ENCODE measurements around the gene PZP. TPM values are rescaled to one million over a fixed set of nuclear protein-coding genes. Genes with fewer than 3 reads are reported as not detected.

Gene PZP
- total and polyA plus RNA-seq, 2 of the 13 experiments (the other 11 are each of a cell fraction or from before 2014, with no cell fraction given): 0.07 to 0.89 TPM

DNA sequence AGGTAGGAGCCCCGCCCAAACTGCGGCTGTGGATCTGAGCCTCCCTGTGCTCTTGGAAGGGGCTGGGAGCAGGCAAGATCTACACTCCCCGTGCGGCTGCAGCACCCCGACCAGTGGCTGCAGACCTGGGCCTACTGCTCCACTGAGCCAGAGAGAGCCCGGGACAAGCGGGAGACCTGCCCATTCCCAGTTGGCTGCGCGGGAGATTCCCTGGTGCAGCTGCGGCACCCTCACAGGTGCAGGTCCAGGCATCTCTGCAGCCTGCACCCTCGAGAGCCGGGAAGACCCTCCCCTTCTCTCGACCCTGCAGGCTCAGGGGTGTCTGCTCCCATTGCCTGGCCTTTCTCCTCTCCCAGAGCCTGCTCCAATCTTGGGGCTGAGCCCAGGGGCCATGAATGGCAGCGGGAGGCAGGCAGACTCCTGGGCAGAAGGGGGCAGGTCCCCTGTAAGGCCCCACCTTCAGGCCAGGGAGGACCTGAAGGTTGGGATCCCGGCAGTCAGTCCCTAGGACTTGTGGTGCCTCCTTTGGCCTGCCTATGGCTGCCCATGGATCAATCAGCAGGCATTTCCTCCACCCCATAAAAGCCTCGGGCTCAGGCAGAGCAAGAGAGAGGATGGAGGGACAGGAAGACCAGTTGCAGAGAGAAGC lies 83.7 kb downstream of the PZP start:
- H3K27me3 ChIP-seq (ENCODE audit: control insufficient read depth in 1 of 2, insufficient read depth in 2 of 2, low read length in 2 of 2): no peaks in the 10 kb centered on the region; a peak in 1 of 5 replicates
- no peak for DNase-seq (ENCODE audit: low spot score)
- in situ Hi-C loops (cut with HindIII; ENCODE audit: extremely low pct_ligation_motif_present, low pct_unique_long_range_greater_than_20kb): no loop called here
- intact Hi-C loops (cut with micrococcal nuclease; ENCODE audit: unreplicated experiment): no loop called here
- H3K27ac ChIP-seq (ENCODE audit: extremely low read length, insufficient read depth, low read length): peak overlapping the region; percentile 85
- BruUV-seq (replicated peaks): no TSS peak
- H3K79me2 ChIP-seq (ENCODE audit: insufficient read depth, low read length): no peaks in the 10 kb centered on the region
- no peak for ATAC-seq
- FAIRE-seq: no peak
- WGBS (ENCODE audit: low lambda C conversion rate): 94% methylated on average over 2 of the region's 16 CpGs
- ChIA-PET CTCF (ENCODE audit: low intra/inter-chr PET ratio, low total read pairs) (no interaction called here), POLR2A (interaction anchor here (1.1 to 5.4 kb wide), 3 partner anchors 9 to 11 kb away, joined by 3 to 40 read pairs (median 5); partner anchors contain the start of gene A2M)
- H3K9me3 ChIP-seq (ENCODE audit: low read length): 0 out of 2 replicates have a peak, but pooled peaks cover 4% of the 10 kb centered on the region
- no peak overlapping the region for H3K4me2 ChIP-seq (ENCODE audit: low read depth, low read length)
- H2AFZ ChIP-seq (ENCODE audit: low read length): no peak overlapping the region
- H3K4me1 ChIP-seq (ENCODE audit: insufficient read depth, low read length): peaks cover 79% of the 10 kb centered on the region
- no peak overlapping the region for H3K4me3 ChIP-seq (replicated peaks in 1 of 3; ENCODE audit: insufficient read depth in 1 of 3, low read depth in 2 of 3, low read length in 3 of 3)
- H3K9ac ChIP-seq (ENCODE audit: insufficient read depth, low read depth, low read length): no peak overlapping the region
- H4K20me1 ChIP-seq (ENCODE audit: insufficient read depth, low read length): no peaks in the 10 kb centered on the region
- no peaks in the 10 kb centered on the region for H3K36me3 ChIP-seq (replicated peaks in 1 of 2; ENCODE audit: control insufficient read depth in 1 of 2, insufficient read depth in 2 of 2, low read length in 2 of 2)
- TF ChIP-seq, protein P1, sequence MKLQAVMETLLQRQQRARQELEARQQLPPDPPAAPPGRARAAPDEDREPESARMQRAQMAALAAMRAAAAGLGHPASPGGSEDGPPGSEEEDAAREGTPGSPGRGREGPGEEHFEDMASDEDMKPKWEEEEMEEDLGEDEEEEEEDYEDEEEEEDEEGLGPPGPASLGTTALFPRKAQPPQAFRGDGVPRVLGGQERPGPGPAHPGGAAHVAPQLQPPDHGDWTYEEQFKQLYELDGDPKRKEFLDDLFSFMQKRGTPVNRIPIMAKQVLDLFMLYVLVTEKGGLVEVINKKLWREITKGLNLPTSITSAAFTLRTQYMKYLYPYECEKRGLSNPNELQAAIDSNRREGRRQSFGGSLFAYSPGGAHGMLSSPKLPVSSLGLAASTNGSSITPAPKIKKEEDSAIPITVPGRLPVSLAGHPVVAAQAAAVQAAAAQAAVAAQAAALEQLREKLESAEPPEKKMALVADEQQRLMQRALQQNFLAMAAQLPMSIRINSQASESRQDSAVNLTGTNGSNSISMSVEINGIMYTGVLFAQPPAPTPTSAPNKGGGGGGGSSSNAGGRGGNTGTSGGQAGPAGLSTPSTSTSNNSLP (IDR thresholded peaks at IDR 0.05; ENCODE audit: low read depth, low read length): no peak
- TF ChIP-seq, protein P2, sequence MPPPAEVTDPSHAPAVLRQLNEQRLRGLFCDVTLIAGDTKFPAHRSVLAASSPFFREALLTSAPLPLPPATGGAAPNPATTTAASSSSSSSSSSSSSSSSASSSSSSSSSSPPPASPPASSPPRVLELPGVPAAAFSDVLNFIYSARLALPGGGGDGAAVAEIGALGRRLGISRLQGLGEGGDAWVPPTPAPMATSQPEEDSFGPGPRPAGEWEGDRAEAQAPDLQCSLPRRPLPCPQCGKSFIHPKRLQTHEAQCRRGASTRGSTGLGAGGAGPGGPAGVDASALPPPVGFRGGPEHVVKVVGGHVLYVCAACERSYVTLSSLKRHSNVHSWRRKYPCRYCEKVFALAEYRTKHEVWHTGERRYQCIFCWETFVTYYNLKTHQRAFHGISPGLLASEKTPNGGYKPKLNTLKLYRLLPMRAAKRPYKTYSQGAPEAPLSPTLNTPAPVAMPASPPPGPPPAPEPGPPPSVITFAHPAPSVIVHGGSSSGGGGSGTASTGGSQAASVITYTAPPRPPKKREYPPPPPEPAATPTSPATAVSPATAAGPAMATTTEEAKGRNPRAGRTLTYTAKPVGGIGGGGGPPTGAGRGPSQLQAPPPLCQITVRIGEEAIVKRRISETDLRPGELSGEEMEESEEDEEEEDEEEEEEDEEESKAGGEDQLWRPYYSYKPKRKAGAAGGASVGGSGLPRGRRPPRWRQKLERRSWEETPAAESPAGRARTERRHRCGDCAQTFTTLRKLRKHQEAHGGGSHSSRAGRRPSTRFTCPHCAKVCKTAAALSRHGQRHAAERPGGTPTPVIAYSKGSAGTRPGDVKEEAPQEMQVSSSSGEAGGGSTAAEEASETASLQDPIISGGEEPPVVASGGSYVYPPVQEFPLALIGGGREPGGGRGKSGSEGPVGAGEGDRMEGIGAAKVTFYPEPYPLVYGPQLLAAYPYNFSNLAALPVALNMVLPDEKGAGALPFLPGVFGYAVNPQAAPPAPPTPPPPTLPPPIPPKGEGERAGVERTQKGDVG (CRISPR knock-in tag; IDR thresholded peaks at IDR 0.05; ENCODE audit: borderline replicate concordance): 0 out of 2 replicates have a peak, but pooled peaks have one; percentile 62
- TF ChIP-seq HDAC2 (CRISPR knock-in tag; IDR thresholded peaks at IDR 0.05): no peak
- TF ChIP-seq, protein P3, sequence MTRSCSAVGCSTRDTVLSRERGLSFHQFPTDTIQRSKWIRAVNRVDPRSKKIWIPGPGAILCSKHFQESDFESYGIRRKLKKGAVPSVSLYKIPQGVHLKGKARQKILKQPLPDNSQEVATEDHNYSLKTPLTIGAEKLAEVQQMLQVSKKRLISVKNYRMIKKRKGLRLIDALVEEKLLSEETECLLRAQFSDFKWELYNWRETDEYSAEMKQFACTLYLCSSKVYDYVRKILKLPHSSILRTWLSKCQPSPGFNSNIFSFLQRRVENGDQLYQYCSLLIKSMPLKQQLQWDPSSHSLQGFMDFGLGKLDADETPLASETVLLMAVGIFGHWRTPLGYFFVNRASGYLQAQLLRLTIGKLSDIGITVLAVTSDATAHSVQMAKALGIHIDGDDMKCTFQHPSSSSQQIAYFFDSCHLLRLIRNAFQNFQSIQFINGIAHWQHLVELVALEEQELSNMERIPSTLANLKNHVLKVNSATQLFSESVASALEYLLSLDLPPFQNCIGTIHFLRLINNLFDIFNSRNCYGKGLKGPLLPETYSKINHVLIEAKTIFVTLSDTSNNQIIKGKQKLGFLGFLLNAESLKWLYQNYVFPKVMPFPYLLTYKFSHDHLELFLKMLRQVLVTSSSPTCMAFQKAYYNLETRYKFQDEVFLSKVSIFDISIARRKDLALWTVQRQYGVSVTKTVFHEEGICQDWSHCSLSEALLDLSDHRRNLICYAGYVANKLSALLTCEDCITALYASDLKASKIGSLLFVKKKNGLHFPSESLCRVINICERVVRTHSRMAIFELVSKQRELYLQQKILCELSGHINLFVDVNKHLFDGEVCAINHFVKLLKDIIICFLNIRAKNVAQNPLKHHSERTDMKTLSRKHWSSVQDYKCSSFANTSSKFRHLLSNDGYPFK (CRISPR knock-in tag; IDR thresholded peaks at IDR 0.05; ENCODE audit: borderline replicate concordance): 0 out of 2 replicates have a peak, but pooled peaks have one; percentile 41
- TF ChIP-seq, protein P4, sequence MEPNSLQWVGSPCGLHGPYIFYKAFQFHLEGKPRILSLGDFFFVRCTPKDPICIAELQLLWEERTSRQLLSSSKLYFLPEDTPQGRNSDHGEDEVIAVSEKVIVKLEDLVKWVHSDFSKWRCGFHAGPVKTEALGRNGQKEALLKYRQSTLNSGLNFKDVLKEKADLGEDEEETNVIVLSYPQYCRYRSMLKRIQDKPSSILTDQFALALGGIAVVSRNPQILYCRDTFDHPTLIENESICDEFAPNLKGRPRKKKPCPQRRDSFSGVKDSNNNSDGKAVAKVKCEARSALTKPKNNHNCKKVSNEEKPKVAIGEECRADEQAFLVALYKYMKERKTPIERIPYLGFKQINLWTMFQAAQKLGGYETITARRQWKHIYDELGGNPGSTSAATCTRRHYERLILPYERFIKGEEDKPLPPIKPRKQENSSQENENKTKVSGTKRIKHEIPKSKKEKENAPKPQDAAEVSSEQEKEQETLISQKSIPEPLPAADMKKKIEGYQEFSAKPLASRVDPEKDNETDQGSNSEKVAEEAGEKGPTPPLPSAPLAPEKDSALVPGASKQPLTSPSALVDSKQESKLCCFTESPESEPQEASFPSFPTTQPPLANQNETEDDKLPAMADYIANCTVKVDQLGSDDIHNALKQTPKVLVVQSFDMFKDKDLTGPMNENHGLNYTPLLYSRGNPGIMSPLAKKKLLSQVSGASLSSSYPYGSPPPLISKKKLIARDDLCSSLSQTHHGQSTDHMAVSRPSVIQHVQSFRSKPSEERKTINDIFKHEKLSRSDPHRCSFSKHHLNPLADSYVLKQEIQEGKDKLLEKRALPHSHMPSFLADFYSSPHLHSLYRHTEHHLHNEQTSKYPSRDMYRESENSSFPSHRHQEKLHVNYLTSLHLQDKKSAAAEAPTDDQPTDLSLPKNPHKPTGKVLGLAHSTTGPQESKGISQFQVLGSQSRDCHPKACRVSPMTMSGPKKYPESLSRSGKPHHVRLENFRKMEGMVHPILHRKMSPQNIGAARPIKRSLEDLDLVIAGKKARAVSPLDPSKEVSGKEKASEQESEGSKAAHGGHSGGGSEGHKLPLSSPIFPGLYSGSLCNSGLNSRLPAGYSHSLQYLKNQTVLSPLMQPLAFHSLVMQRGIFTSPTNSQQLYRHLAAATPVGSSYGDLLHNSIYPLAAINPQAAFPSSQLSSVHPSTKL (CRISPR knock-in tag; IDR thresholded peaks at IDR 0.05): no peak
- TF ChIP-seq SAP130 (CRISPR knock-in tag; IDR thresholded peaks at IDR 0.05; ENCODE audit: low read depth): no peak
- TF ChIP-seq, protein P5, sequence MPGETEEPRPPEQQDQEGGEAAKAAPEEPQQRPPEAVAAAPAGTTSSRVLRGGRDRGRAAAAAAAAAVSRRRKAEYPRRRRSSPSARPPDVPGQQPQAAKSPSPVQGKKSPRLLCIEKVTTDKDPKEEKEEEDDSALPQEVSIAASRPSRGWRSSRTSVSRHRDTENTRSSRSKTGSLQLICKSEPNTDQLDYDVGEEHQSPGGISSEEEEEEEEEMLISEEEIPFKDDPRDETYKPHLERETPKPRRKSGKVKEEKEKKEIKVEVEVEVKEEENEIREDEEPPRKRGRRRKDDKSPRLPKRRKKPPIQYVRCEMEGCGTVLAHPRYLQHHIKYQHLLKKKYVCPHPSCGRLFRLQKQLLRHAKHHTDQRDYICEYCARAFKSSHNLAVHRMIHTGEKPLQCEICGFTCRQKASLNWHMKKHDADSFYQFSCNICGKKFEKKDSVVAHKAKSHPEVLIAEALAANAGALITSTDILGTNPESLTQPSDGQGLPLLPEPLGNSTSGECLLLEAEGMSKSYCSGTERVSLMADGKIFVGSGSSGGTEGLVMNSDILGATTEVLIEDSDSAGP (CRISPR knock-in tag; IDR thresholded peaks at IDR 0.05; ENCODE audit: borderline replicate concordance): peak; percentile 28; the same call in 1 of the 2 replicates
- no peak for TF ChIP-seq PHF5A (CRISPR knock-in tag; IDR thresholded peaks at IDR 0.05; ENCODE audit: low read depth, unreplicated experiment)
